Fibroblast of lung (primary cell): Measurements from ENCODE around the gene TTL. TPM values are rescaled to one million over a fixed set of nuclear protein-coding genes. Genes with fewer than 3 reads are reported as not detected.

Experiments used
- DNase-seq, 2 donors: peaks; one replicate each; pipeline versions ENCODE4 v3.0.0 to v3.0.0-alpha.2; 2010; ENCODE audit warnings: low read depth in 2 of 2
- H2AFZ ChIP-seq: 2 replicates; pipeline ENCODE4 v1.5.1; 2012; ENCODE audit warnings: low read length, control low read depth, inconsistent platforms
- H3K27ac ChIP-seq: 2 replicates; pipeline ENCODE4 v1.5.1; 2011; ENCODE audit warnings: low read length, control low read depth; ENCODE audit not compliant: insufficient read depth
- H3K27me3 ChIP-seq: 2 replicates; pipeline ENCODE4 v1.5.1; 2011; ENCODE audit warnings: mild to moderate bottlenecking, low read length; ENCODE audit not compliant: control insufficient read depth, insufficient read depth
- H3K36me3 ChIP-seq: 2 replicates; pipeline ENCODE4 v1.5.1; 2011; ENCODE audit warnings: low read length; ENCODE audit not compliant: control insufficient read depth, insufficient read depth
- H3K4me1 ChIP-seq: 2 replicates; pipeline ENCODE4 v1.5.1; 2011; ENCODE audit warnings: low read length; ENCODE audit not compliant: control insufficient read depth, insufficient read depth; ENCODE audit errors: extremely low read depth
- H3K4me2 ChIP-seq: 2 replicates; pipeline ENCODE4 v1.5.1; 2011; ENCODE audit warnings: low read length, control low read depth; ENCODE audit not compliant: insufficient read depth; ENCODE audit errors: extremely low read depth
- H3K4me3 ChIP-seq, 4 experiments: fragments of 200-600 bp in 1 of 4; sonication (generic) in 1 of 4; replicated peaks in 1 of 4; 2 replicates each; pipeline ENCODE4 v1.5.1; 2011 to 2016; ENCODE audit warnings: low read length in 4 of 4, low read depth in 3 of 4, mild to moderate bottlenecking in 3 of 4, control low read depth in 2 of 4, inconsistent platforms in 1 of 4, mixed read lengths in 1 of 4; ENCODE audit not compliant: insufficient read depth in 1 of 4; ENCODE audit errors: control extremely low read depth in 1 of 4
- H3K79me2 ChIP-seq: 2 replicates; pipeline ENCODE4 v1.5.1; 2012; ENCODE audit warnings: mild to moderate bottlenecking, low read length, inconsistent platforms; ENCODE audit not compliant: control insufficient read depth, insufficient read depth
- H3K9ac ChIP-seq: 2 replicates; pipeline ENCODE4 v1.5.1; 2011; ENCODE audit warnings: mild to moderate bottlenecking, low read length, control low read depth; ENCODE audit not compliant: insufficient read depth
- H3K9me3 ChIP-seq: 2 replicates; pipeline ENCODE4 v1.5.1; 2012; ENCODE audit warnings: low read depth, low read length; ENCODE audit not compliant: control insufficient read depth, insufficient read depth
- H4K20me1 ChIP-seq: 2 replicates; pipeline ENCODE4 v1.5.1; 2011; ENCODE audit warnings: low read length; ENCODE audit not compliant: control insufficient read depth, insufficient read depth; ENCODE audit errors: extremely low read depth
- EZH2 ChIP-seq: IDR thresholded peaks from 2 replicates; pipeline ENCODE4 v1.5.1; 2012; ENCODE audit warnings: low read length, control low read depth, mild to moderate bottlenecking; ENCODE audit errors: missing control alignments
- polyA plus RNA-seq, 2 donors: library from polyadenylated mRNA; depleted of rRNA in 1 of 2; stranded (reverse) in 1 of 2; unstranded in 1 of 2; fragments of >200 nt; gene quantifications; 2 replicates each; pipeline ENCODE4 v1.2.1, GENCODE V29; 2011 to 2012; ENCODE audit warnings: missing spikeins in 1 of 2
- total RNA-seq: library from RNA; depleted of rRNA; stranded (reverse); fragments of >200 nt; gene quantifications from 2 replicates; pipeline ENCODE4 v1.2.1, GENCODE V29; 2014
- TF ChIP-seq, protein P1 (sequence below), 2 donors: IDR thresholded peaks in 1 of 2; conservative IDR thresholded peaks in 1 of 2; 1 replicate in 1 of 2; 2 replicates in 1 of 2; pipeline ENCODE4 v1.5.1; 2011 to 2012; ENCODE audit warnings: low read length in 2 of 2, control low read depth in 1 of 2, inconsistent platforms in 1 of 2, low read depth in 1 of 2, mild to moderate bottlenecking in 1 of 2

Gene TTL
- total and polyA plus RNA-seq, 2 donors (not counting 1 experiment from before 2014, with no cell fraction given), result 28.2 to 30.9 TPM

DNA sequence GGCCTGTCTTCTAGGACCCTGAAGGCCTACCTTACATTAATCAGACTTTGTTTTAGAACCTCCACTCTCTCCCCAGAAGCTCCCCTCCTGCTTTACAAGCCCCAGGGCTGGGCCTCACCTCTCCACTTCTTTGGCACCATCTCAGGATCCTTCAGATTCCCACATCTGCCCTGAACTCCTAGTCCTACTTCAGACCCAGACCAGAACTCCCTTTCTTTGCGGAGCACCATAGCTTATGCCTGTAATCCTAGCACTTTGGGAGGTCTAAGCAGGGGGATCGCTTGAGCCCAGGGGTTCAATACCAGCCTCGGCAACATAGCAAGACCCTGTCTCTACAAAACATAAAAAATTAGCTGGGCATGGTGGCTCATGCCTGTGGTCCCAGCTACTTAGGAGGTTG is 103.4 kb downstream of the TTL start:
- H3K4me3 ChIP-seq, result peak overlapping the region; percentile 83 to 94 (median 92)
- H3K9me3 ChIP-seq, result no peaks in the 10 kb centered on the region
- no peaks in the 10 kb centered on the region for H3K79me2 ChIP-seq

DNA sequence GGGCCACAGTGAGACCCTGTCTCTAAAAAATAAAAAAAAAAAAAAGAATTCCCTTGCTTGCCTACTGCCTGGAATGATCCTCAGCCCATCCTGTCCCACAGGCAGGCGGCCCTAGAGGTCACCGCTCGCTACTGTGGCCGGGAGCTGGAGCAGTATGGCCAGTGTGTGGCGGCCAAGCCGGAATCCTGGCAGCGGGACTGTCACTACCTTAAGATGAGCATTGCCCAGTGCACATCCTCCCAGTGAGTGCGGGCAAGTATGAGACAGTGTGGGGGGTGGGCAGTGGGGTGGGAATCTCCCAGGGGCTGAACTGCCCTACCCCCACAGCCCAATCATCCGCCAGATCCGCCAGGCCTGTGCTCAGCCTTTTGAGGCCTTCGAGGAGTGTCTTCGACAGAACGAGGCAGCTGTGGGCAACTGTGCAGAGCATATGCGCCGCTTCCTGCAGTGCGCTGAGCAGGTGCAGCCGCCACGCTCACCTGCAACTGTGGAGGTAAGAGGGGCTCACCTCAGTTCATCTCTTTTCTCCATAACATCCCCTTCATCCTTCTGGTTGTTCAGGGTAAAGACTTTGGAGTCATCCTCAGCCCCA is 104.0 kb downstream of the TTL start:
- Histone ChIP-seq H3K27me3 (no peaks in the 10 kb centered on the region), H3K4me1 (peaks cover 9% of the 10 kb centered on the region), H3K4me2 (no peak overlapping the region), H4K20me1 (no peaks in the 10 kb centered on the region), H3K79me2 (no peaks in the 10 kb centered on the region), H3K9ac (no peak overlapping the region), H3K27ac (no peak overlapping the region), H2AFZ (no peak overlapping the region), H3K9me3 (no peaks in the 10 kb centered on the region), H3K4me3 (no peak overlapping the region), H3K36me3 (peaks cover 3% of the 10 kb centered on the region)
- no peak for TF ChIP-seq EZH2
- TF ChIP-seq, protein P1, sequence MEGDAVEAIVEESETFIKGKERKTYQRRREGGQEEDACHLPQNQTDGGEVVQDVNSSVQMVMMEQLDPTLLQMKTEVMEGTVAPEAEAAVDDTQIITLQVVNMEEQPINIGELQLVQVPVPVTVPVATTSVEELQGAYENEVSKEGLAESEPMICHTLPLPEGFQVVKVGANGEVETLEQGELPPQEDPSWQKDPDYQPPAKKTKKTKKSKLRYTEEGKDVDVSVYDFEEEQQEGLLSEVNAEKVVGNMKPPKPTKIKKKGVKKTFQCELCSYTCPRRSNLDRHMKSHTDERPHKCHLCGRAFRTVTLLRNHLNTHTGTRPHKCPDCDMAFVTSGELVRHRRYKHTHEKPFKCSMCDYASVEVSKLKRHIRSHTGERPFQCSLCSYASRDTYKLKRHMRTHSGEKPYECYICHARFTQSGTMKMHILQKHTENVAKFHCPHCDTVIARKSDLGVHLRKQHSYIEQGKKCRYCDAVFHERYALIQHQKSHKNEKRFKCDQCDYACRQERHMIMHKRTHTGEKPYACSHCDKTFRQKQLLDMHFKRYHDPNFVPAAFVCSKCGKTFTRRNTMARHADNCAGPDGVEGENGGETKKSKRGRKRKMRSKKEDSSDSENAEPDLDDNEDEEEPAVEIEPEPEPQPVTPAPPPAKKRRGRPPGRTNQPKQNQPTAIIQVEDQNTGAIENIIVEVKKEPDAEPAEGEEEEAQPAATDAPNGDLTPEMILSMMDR (conservative IDR thresholded peaks at IDR 0.05 in 1 of 2, IDR thresholded peaks at IDR 0.05 in 1 of 2; ENCODE audit: low read depth in 1 of 2, low read length in 2 of 2), result no peak
- DNase-seq, result no peak

More for the DNA sequence above, 103.4 kb downstream of the TTL start:
- Histone ChIP-seq H3K4me1 (peaks cover 9% of the 10 kb centered on the region), H4K20me1 (no peaks in the 10 kb centered on the region), H3K9ac (no peak overlapping the region), H3K36me3 (peaks cover 3% of the 10 kb centered on the region), H3K4me2 (peak overlapping the region; percentile 99), H3K27me3 (no peaks in the 10 kb centered on the region), H2AFZ (no peak overlapping the region), H3K27ac (peak overlapping the region; percentile 98)
- no peak for TF ChIP-seq EZH2
- TF ChIP-seq, protein P1 (conservative IDR thresholded peaks at IDR 0.05 in 1 of 2, IDR thresholded peaks at IDR 0.05 in 1 of 2; ENCODE audit: low read depth in 1 of 2, low read length in 2 of 2), result no peak
- DNase-seq, result no peak

DNA sequence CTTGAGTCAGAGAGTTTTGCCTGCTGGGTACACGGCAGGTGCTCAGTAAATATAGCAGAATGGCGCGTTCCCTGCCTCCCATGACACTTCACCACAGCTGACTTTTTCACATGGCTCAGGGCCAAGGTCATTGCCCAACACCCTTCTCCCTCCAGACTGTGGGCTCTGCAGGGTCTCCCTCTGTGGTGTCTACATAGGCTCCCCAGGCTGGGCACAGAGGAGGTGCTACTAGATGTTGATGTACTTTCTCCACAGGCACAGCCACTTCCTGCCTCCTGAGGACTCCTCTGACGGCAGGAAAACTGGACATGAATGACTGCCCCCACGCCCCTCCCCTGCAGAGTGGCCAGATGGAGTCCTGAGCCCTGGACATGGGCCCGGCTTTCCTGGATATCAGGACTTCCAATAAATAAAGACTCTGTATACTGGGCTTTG is 106.7 kb downstream of the TTL start:
- no peak for DNase-seq
- Histone ChIP-seq H3K27me3 (no peaks in the 10 kb centered on the region), H3K79me2 (no peaks in the 10 kb centered on the region), H3K4me2 (no peak overlapping the region), H3K9ac (no peak overlapping the region), H3K4me3 (no peak overlapping the region), H2AFZ (no peak overlapping the region), H3K4me1 (peaks cover 7% of the 10 kb centered on the region), H3K36me3 (peaks cover 3% of the 10 kb centered on the region), H4K20me1 (no peaks in the 10 kb centered on the region), H3K27ac (no peak overlapping the region), H3K9me3 (no peaks in the 10 kb centered on the region)
- TF ChIP-seq, protein P1 (conservative IDR thresholded peaks at IDR 0.05 in 1 of 2, IDR thresholded peaks at IDR 0.05 in 1 of 2; ENCODE audit: low read depth in 1 of 2, low read length in 2 of 2), result no peak

Other genes starting within 250 kb of the TTL start
- gene ZC3H8, start 227.1 kb upstream of the TTL start, total RNA-seq, result 4.6 and 6.9 TPM in 2 replicates
- gene ZC3H8, start 227.1 kb upstream of the TTL start, polyA plus RNA-seq, result 2.8 and 3.3 TPM in 2 replicates
- gene ZC3H6, start 206.6 kb upstream of the TTL start, total RNA-seq, result 4.4 and 6.6 TPM in 2 replicates
- gene ZC3H6, start 206.6 kb upstream of the TTL start, polyA plus RNA-seq, result 0.85 and 1.7 TPM in 2 replicates
- 9.5 and 13.4 TPM in 2 replicates for gene RGPD8, start 48.5 kb upstream of the TTL start, total RNA-seq
- 2.6 and 3.3 TPM in 2 replicates for gene RGPD8, start 48.5 kb upstream of the TTL start, polyA plus RNA-seq
- 13.4 and 15.5 TPM in 2 replicates for gene POLR1B, start 60.3 kb downstream of the TTL start, total RNA-seq
- 12.2 and 12.5 TPM in 2 replicates for gene POLR1B, start 60.3 kb downstream of the TTL start, polyA plus RNA-seq
- 11.0 and 17.0 TPM in 2 replicates for gene CHCHD5, start 102.5 kb downstream of the TTL start, total RNA-seq
- gene CHCHD5, start 102.5 kb downstream of the TTL start, polyA plus RNA-seq, result 10.5 and 18.0 TPM in 2 replicates
- 36.7 and 61.3 TPM in 2 replicates for gene SLC20A1, start 163.8 kb downstream of the TTL start, total RNA-seq
- gene SLC20A1, start 163.8 kb downstream of the TTL start, polyA plus RNA-seq, result 77.3 and 154 TPM in 2 replicates
- gene NT5DC4, start 238.9 kb downstream of the TTL start, total RNA-seq, result not detected in 2 replicates
- not detected in 2 replicates for gene NT5DC4, start 238.9 kb downstream of the TTL start, polyA plus RNA-seq